ENCODE measurements around the gene KCND3.

KCND3 gene

DNA sequence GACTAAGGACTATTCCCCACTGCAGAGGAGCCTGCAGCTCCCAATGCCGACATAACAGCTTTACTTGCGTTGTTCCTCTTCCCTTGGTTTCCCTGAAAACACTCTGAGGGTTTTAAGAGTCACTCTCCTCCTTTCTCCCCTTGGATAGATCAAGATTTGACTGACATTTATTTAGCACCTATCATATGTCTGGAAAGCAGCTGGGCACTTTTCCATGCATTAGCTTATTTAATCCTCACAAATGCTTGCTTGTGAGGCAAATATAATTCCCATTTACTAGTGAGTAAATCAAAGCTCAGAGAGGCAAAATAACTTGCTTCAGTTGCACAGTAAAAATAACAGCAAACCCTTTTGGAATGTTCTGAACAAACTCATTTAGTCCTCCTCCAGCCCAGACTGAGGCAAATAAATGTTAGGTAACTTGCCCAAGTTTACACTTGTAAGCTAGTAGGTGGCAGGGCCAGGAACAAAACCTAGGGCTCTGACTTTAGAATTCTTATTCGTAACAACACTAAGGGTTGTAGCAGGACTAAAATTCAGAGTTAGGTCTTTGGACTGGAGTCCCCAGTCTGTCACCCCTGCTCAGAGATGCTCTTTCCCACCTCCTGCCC lies 81.4 kb downstream of the KCND3 start:
- TF ChIP-seq, protein P1, sequence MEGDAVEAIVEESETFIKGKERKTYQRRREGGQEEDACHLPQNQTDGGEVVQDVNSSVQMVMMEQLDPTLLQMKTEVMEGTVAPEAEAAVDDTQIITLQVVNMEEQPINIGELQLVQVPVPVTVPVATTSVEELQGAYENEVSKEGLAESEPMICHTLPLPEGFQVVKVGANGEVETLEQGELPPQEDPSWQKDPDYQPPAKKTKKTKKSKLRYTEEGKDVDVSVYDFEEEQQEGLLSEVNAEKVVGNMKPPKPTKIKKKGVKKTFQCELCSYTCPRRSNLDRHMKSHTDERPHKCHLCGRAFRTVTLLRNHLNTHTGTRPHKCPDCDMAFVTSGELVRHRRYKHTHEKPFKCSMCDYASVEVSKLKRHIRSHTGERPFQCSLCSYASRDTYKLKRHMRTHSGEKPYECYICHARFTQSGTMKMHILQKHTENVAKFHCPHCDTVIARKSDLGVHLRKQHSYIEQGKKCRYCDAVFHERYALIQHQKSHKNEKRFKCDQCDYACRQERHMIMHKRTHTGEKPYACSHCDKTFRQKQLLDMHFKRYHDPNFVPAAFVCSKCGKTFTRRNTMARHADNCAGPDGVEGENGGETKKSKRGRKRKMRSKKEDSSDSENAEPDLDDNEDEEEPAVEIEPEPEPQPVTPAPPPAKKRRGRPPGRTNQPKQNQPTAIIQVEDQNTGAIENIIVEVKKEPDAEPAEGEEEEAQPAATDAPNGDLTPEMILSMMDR (conservative IDR thresholded peaks at IDR 0.05; ENCODE audit: low read length) = no peak
- DNase-seq (ENCODE audit: low read depth) = no peak
- H3K4me3 ChIP-seq (ENCODE audit: low read length) = no peak overlapping the region

DNA sequence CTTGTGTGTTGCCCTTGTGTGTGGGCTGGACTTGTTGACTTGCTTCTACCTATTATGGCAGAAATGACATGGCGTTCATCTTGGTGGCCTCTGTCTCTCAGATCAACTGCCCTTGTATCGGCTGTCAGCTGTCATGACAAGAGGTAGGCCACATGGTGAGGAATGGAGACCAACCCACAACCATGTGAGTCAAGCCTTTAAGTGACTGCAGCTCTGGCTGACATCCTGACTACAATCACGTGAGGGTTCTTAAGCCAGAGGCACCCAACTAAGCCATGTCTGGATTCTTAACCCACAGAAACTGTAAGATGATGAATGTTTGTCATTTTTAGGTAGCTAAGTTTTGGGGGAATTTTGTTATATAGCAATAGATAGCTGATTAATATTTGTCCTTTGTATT lies 82.1 kb downstream of the KCND3 start:
- DNase-seq (ENCODE audit: low read depth) = no peak
- TF ChIP-seq, protein P1 (conservative IDR thresholded peaks at IDR 0.05; ENCODE audit: low read length) = no peak
- H3K4me3 ChIP-seq (ENCODE audit: low read length) = no peak overlapping the region

DNA sequence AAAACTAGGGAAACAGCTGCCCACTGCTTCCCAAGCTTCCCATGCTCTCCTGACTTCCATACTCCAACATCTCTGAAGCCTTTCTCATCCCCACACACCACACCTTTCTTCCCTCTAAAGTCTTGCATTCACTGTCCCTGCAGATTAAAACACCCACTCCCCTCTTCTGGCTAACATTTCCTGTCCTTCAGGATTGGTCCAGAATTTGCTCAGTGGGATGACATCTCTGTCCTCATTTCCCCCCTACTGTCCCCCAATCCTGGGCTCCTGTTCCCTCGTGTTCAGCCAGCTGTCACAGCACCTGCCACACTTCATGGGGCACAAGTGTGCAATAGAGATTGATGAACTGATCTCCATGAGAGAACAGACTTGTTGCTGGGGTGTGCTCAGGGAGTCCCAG lies 82.7 kb downstream of the KCND3 start:
- no peak overlapping the region for H3K4me3 ChIP-seq (ENCODE audit: low read length)
- TF ChIP-seq, protein P1 (conservative IDR thresholded peaks at IDR 0.05; ENCODE audit: low read length) = no peak
- no peak for DNase-seq (ENCODE audit: low read depth)

DNA sequence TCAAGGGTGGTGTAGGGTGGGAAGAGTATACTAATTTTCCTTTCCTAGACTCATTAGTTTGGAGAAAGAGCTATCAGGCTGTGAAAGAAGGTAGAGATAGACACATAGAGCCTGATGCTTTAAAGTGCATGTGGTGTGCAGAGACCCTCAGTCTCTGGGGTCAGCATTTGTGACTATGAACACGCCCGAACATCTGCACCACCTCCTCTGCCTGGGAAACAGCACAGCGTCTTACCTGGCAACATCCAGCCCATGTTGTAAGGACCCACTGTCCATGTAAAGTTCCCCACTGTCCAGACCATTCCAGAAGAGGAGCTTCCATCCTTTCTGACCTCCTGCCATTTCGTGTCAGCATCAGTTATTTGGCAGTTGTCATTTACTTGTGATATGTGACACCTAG lies 83.4 kb downstream of the KCND3 start:
- TF ChIP-seq, protein P1 (conservative IDR thresholded peaks at IDR 0.05; ENCODE audit: low read length) = no peak
- no peak for DNase-seq (ENCODE audit: low read depth)
- no peak overlapping the region for H3K4me3 ChIP-seq (ENCODE audit: low read length)

DNA sequence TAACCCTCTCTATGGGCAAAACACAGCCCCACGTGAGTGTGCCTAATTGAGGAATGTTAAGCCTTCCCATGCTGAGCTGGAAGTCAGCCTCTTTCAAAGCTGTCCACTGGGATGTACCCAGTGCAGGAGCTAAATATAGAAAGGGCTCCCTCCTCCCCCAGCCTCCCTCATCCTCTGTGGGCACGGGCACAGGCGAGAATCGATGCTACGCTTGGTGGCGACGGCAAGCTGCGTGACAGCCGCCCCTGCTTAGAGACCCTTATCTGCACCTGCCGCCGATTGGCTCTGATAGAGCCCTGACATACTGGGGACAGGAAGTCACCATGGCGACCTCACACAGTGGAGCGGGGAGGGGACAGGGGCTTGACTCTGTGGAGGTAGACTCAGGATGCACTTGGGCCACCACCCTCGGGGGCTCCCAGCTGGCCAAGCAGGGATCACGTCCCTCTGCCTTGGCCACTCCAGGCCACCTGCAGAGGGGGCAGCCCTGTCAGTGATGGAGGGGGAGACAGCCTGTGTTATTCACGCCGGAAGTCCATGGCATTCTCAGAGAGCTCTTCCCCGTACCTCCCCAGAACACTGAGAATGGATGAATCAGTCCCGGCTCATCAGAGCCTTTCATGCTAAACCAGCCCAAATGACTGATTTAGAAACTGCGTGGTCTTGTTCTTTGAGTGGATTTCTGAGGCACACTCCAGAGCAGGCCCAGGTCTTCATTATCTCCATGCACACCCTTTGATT lies 84.8 kb downstream of the KCND3 start:
- peak; percentile 8 for DNase-seq (ENCODE audit: low read depth)
- no peak overlapping the region for H3K4me3 ChIP-seq (ENCODE audit: low read length)
- TF ChIP-seq, protein P1 (conservative IDR thresholded peaks at IDR 0.05; ENCODE audit: low read length) = no peak

DNA sequence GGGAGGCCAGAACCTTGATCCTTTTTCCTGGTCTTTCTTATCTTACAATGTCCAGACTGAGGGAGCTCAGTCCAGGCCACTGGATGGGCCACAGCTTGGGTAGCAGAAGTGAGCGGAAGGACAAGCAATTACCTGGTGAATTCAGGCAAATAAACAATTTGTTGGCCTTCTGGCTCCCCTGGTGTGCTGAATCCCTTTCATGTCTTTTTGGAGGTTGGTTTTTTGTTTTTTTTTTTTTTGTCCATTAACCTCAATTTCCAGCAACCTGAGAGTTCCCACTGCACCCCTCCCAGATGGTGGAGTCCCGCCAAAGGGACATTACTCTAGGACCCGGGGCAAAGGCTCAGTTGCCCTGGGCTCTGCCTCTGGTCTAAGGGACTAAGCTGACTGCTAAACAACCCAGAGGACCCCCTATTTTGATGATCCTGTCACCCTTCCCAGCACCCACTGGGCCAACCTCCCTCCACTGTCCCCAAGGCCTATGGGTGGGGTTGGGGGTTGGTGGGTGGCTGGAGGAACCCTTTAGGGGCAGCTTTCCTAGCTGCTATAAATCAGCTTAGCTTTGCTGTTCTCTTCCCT lies 85.5 kb downstream of the KCND3 start:
- TF ChIP-seq, protein P1 (conservative IDR thresholded peaks at IDR 0.05; ENCODE audit: low read length) = no peak
- no peak overlapping the region for H3K4me3 ChIP-seq (ENCODE audit: low read length)
- DNase-seq (ENCODE audit: low read depth) = no peak

All from AG10803 (cell line).